ENCODE data around the gene MT1B. TPM values are rescaled to one million over a fixed set of nuclear protein-coding genes. Genes with fewer than 3 reads are reported as not detected.

Gene MT1B
- total RNA-seq, 2 donors from 2014 or later = not detected

- H3K27me3 Mint-ChIP-seq (ENCODE audit: insufficient read depth) = peaks cover 100% of the 10 kb centered on the region
- peaks cover 100% of the 10 kb centered on the region for H3K27me3 ChIP-seq (ENCODE audit: control insufficient read depth, insufficient read depth, low read length, poor library complexity, severe bottlenecking)
These were observed 7.9 kb upstream of the MT1B start for GRCh38 chr16:56643833-56644232.

GRCh38 chr16:56645311-56645710, 6.4 kb upstream of the MT1B start:
- no peaks in the 10 kb centered on the region for H3K9me3 ChIP-seq (ENCODE audit: control insufficient read depth, low read length)
- Mint-ChIP-seq H3K9me3 (no peaks in the 10 kb centered on the region), H3K4me1 (peaks cover 10% of the 10 kb centered on the region), H3K27me3 (ENCODE audit: insufficient read depth) (peaks cover 98% of the 10 kb centered on the region), H3K36me3 (ENCODE audit: low read depth) (no peaks in the 10 kb centered on the region), H3K27ac (no peak overlapping the region), H3K4me3 (no peak overlapping the region)
- peaks cover 100% of the 10 kb centered on the region for H3K27me3 ChIP-seq (ENCODE audit: control insufficient read depth, insufficient read depth, low read length, poor library complexity, severe bottlenecking)
- no peak overlapping the region for H3K4me3 ChIP-seq (ENCODE audit: low read length)
- H3K9ac ChIP-seq (ENCODE audit: extremely low read depth, low read length, poor library complexity, severe bottlenecking) = no peak overlapping the region
- TF ChIP-seq CTCF (conservative IDR thresholded peaks at IDR 0.05) = no peak
- H3K27ac ChIP-seq (ENCODE audit: low read depth, low read length) = no peak overlapping the region
- 81% methylated on average over 1 of the region's 1 CpG; no CpG with 5 or more reads in 1 of the 2 experiments for WGBS, 2 experiments (ENCODE audit: insufficient coverage in 1 of 2, insufficient read length in 1 of 2)
- no peak for DNase-seq
- no peaks in the 10 kb centered on the region for H3K36me3 ChIP-seq (ENCODE audit: control insufficient read depth, insufficient read depth, low read length)
- no peaks in the 10 kb centered on the region for H3K4me1 ChIP-seq (ENCODE audit: control insufficient read depth, insufficient read depth, low read length)

More at GRCh38 chr16:56643833-56644232, 7.9 kb upstream of the MT1B start:
- Mint-ChIP-seq H3K9me3 (no peaks in the 10 kb centered on the region), H3K4me1 (peaks cover 10% of the 10 kb centered on the region), H3K4me3 (peak overlapping the region; percentile 46), H3K27ac (no peak overlapping the region), H3K36me3 (ENCODE audit: low read depth) (no peaks in the 10 kb centered on the region)
- H3K4me3 ChIP-seq (ENCODE audit: low read length) = peak overlapping the region; percentile 31
- H3K36me3 ChIP-seq (ENCODE audit: control insufficient read depth, insufficient read depth, low read length) = no peaks in the 10 kb centered on the region
- H3K9me3 ChIP-seq (ENCODE audit: control insufficient read depth, low read length) = no peaks in the 10 kb centered on the region
- H3K4me1 ChIP-seq (ENCODE audit: control insufficient read depth, insufficient read depth, low read length) = no peaks in the 10 kb centered on the region
- no peak for DNase-seq
- WGBS, 2 experiments (ENCODE audit: insufficient coverage in 1 of 2, insufficient read length in 1 of 2) = 56 to 100% methylated on average over 1 to 5 of the region's 5 CpGs
- TF ChIP-seq CTCF (conservative IDR thresholded peaks at IDR 0.05) = no peak
- no peak overlapping the region for H3K27ac ChIP-seq (ENCODE audit: low read depth, low read length)
- H3K9ac ChIP-seq (ENCODE audit: extremely low read depth, low read length, poor library complexity, severe bottlenecking) = no peak overlapping the region

- DNase-seq = no peak
- H3K4me3 Mint-ChIP-seq = no peak overlapping the region
- Histone ChIP-seq H3K9ac (ENCODE audit: extremely low read depth, low read length, poor library complexity, severe bottlenecking) (no peak overlapping the region), H3K4me3 (ENCODE audit: low read length) (no peak overlapping the region), H3K4me1 (ENCODE audit: control insufficient read depth, insufficient read depth, low read length) (no peaks in the 10 kb centered on the region), H3K36me3 (ENCODE audit: control insufficient read depth, insufficient read depth, low read length) (no peaks in the 10 kb centered on the region), H3K27me3 (ENCODE audit: control insufficient read depth, insufficient read depth, low read length, poor library complexity, severe bottlenecking) (peaks cover 100% of the 10 kb centered on the region), H3K27ac (ENCODE audit: low read depth, low read length) (no peak overlapping the region), H3K9me3 (ENCODE audit: control insufficient read depth, low read length) (no peaks in the 10 kb centered on the region)
- peaks cover 10% of the 10 kb centered on the region for H3K4me1 Mint-ChIP-seq
- no peaks in the 10 kb centered on the region for H3K9me3 Mint-ChIP-seq
- no peak overlapping the region for H3K27ac Mint-ChIP-seq
- no peak for TF ChIP-seq CTCF (conservative IDR thresholded peaks at IDR 0.05)
- H3K27me3 Mint-ChIP-seq (ENCODE audit: insufficient read depth) = peaks cover 98% of the 10 kb centered on the region
- H3K36me3 Mint-ChIP-seq (ENCODE audit: low read depth) = no peaks in the 10 kb centered on the region
- 0% methylated on average over 1 of the region's 1 CpG; no CpG with 5 or more reads in 1 of the 2 experiments for WGBS, 2 experiments (ENCODE audit: insufficient coverage in 1 of 2, insufficient read length in 1 of 2)
These were observed 5.8 kb upstream of the MT1B start for GRCh38 chr16:56645838-56646237.

Data from endodermal cell (in vitro differentiated cells).